Ramos (cell line): ENCODE data around the gene ACTN1.
"Not testable (repeated sequence)": the region's sequence is repeated elsewhere in the genome, so short reads cannot be mapped to it uniquely, and the experiment has no call there.

Experiments
- in situ Hi-C: fragments of 300-500 bp; cut with MboI; formaldehyde crosslinking; loops from one replicate; pipeline ENCODE4 v1.14.3; 2022; ENCODE audit warnings: low sequenced_read_pairs; ENCODE audit not compliant: unreplicated experiment

The ACTN1 gene

DNA sequence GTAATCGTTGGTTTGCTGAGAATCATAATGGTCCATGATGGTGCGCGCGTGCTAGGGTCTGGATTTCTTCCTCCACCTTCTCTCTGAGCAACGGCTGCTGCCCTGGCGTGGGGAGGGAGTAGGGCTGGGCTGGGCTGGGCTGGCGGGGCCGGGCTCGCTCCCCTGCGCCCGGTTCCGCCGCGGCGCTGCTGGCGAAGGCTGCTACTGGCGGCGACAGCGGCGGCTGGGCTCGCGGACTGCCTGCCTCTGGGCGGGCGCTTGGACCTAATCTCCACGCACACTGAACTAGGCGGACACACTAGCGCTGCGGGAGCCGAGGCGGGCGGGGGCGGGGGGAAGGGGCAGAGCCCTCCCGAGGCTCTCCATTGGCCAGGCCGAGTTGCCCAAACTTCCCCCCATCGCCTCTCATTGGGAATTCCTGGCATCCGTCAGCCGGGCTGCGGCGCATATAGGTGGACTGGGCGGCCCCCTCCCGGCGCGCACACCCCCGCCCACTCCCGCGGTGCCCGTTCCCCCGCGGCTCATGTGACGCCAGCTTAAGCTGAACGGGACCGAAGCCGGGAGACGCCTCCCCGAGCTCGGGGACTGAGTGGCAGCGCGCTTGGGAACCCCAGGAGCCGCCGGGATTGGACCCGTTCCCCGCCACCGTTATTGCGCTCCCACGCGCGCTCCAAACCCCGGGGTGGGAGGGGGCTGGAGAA lies at the start of gene ACTN1:
Gene ACTN1 (minus strand): TSS at position 282 of the 701 bp plus-strand sequence. CDS start 246 bp downstream, at position 36.
- in situ Hi-C loops = no loop called here

DNA sequence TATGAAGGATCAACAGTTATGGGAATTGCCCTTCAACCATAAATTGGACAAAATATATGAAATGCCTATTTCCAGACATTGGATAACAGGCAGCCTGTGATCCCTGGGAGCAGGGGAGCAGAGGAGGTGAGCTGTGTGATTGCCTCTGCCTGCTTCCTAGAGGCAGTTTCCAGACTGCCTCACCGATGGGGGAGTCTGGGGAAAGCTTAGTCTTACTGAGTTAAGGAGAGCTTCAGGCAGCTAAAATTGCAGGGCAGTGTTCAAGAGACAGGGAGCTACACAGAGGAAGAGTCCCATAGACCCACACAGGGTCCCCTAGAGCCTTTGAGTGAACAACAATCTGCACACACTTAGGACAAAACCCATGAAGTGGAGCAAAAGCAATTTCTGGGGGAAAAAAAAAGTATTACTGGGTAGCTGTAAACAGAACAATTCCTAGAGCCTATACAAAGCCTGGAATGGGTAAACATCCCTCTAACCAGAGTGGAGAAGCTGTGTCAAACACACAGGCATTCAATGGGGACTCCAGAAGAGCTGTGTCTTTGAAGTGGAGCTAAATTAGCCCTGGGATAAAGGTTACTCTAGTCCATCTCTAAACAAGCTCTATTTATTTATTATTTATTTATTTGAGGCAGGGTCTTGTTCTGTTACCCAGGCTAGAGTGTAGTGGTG lies 48.3 kb upstream of the ACTN1 start:
- in situ Hi-C loops = no loop called here

DNA sequence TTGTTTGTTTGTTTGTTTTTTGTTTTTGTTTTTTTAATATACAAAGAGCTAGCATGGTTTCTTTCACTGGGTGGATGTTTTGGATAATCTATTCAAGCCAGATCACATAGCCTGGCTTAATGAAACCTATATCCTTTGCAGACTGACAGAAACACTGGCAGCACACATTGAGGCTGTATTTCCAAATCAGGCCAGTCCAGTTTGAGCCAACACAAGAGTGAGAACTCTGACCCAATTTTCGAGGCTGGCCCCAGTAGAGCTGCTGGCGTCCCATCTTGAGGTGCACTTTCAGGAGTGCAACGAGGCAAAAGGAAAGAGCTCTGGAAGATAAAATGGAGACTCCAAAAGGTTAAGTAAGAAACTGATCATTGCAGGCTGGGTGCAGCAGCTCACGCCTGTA lies 43.9 kb upstream of the ACTN1 start:
- in situ Hi-C loops = no loop called here

DNA sequence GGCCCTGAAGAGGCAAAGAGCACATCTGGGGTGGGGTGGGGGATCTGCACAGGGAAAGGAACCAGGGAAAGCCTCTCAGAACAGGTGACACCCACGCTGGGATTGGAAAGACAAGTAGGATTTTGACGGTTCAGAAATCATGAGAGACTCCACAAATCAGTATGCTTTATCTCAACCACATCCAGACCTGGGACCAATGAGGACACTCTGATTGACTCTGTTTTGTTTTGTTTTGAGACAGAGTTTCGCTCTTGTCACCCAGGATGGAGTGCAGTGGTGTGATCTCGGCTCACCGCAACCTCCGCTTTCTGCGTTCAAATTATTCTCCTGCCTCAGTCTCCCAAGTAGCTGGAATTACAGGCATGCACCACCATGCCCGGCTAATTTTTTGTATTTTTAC lies 43.0 kb upstream of the ACTN1 start:
- in situ Hi-C loops = not testable (repeated sequence)

DNA sequence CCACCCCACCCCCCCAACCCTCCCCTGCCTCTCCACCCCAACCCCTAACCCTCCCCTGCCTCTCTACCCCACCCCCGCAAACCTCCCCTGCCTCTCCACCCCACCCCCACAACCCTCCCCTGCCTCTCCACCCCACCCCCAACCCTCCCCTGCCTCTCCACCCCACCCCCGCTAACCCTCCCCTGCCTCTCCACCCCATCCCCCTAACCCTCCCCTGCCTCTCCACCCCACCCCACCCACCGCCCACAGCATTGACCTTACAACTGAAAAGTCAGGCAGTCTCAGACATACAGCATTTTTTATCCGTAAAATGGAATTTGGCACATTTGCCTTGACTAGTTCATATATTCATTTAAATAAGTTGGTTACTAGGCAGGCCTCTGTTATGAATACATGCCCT lies 38.6 kb upstream of the ACTN1 start:
- in situ Hi-C loops = no loop called here

DNA sequence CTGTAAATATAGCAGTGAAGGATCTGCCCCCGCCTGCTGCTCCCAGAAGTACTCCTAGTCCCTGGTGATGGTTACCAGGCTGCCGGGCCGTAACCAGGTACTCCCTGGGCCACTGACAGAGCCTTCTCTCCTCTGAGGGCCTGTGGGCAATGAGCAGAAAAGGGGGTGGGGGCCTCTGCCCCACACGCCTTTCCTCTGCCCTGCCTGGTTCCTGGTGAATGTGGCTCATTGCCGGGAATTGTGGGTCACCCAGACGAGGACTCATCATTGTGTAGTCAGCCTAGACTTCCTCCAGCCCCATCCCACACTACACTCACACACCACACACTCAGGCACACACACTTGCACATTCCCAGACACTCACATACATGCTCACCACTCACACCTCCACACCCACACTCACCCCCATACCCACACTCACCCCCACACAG lies 35.7 kb upstream of the ACTN1 start:
- in situ Hi-C loops = no loop called here

DNA sequence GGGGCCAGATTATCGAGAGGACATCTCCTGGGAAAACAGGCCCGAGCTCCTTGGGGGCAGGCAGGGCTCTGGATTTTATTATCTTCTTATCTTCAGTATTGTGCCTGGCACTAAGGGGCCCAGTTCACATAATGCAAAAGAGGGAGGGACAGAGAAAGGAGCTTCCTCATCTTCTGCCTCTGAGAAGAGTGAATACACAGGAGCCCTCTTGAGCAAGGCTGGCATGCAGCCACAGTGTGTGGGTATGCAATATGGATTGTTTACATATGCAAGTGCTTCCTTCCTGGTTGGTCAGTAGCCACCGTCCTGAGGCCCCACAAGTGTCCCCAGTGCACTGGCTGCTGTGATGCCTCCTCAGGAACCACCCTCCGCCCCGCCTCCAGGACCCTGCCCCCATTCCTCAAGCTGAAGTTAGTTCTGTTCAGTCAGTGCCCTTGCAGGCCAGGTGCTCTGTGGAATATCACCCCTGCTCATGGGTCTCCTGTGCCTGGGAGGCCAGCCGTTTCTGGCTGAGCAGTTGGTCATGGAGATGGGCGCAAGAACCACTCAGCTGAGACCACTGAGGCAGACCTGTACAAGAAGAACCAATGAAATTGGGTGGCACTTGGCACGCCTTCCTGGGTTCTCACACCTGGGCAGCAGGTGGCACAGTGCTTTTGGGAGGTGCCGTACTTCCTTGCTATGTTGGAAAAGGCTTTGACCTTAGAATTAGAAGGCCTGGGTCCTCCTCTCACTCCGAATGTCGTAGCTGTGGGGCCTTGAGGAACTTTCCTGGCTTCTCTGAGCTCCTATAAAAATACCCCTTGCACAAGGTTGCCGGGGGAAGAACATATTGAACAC lies 35.1 kb upstream of the ACTN1 start:
- in situ Hi-C loops = no loop called here

DNA sequence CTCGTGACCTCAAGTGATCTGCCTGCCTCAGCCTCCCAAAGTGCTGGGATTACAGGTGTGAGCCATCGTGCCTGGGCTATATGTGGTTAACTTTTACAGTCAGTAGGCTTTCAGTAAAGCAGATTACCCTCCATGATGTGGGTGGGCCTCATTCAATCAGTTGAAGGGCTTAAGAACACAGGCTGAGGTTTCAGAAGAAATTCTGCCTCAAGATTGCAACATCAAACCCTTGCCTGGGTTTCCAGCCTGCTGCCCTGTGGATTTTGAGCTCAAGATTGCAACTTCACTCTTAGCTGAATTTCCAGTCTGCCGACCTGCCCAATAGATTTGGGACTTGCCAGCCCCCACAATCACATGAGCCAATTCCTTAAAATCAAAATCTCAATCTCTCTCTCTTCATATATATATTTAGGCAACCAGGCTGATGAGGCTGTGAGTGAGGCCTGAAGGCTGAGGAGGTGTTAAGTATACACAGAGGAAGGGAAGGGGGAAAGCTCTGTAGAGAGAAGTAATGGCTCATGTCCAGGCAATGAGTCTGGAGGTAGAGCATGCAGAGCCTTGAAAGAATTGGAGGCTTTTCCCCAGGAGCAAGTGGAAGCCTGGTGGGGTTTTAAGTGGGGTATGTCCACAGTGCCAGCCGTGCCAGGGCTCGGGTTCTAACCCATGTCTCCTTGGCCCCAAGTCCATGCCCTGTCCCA lies 33.3 kb upstream of the ACTN1 start:
- in situ Hi-C loops = no loop called here

DNA sequence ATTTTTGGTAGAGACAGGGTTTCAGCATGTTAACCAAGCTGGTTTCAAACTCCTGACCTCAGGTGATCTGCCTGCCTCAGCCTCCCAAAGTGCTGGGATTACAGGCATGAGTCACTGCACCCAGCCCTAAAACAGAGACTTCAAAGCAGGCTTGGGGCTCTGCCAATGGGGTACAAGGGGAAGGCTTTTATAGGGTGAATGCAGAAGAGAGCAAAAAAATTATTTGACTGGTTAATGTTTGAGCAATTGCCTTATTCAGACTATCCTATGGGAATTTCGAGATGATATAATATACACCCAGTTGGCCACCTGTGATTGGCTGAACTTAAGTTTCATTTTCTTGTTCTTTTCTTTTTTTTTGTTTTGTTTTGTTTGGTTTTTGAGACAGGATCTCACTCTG lies 31.5 kb upstream of the ACTN1 start:
- in situ Hi-C loops = no loop called here

DNA sequence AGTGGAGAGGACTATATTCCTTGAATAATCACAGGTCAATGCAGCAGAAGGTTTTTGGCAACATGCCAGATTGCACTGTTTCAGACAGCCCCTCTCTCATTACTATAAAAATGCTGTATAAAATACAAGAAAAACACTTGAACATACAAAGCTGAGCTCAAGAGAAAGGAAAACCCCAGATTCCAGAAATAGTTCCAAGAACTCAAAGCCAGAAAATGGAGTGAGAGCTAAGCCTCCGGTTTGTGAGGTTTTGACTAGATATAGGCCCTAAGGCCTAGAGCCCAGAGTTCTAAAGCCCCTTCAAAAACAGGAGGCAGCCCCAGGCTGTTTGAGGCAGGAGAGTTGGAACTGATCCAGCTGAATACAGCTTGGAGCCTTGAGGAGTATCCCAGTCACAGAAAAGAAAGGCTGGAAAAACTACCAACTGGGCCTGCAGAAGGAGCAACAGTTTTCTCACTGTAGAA lies 29.4 kb upstream of the ACTN1 start:
- in situ Hi-C loops = no loop called here

DNA sequence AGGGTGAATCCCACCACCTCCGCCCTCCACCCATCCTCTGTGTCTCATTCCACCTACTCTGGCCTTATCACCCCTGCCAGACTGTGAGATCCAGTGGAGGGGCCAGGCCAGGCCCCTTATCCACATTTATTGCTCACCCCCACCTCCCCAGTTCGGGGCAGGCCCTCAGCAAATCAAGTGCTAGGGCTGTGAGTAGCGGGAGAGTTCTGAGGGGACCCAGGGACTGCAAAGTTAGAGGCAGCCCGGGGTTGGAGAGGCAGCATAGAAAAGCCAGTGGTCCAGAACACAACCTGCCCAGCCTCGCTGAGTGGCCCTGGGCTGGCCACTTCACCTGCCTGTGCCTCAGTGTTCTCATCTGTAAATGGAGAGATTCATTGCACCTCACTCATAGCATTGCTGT lies 27.2 kb upstream of the ACTN1 start:
- in situ Hi-C loops = no loop called here

DNA sequence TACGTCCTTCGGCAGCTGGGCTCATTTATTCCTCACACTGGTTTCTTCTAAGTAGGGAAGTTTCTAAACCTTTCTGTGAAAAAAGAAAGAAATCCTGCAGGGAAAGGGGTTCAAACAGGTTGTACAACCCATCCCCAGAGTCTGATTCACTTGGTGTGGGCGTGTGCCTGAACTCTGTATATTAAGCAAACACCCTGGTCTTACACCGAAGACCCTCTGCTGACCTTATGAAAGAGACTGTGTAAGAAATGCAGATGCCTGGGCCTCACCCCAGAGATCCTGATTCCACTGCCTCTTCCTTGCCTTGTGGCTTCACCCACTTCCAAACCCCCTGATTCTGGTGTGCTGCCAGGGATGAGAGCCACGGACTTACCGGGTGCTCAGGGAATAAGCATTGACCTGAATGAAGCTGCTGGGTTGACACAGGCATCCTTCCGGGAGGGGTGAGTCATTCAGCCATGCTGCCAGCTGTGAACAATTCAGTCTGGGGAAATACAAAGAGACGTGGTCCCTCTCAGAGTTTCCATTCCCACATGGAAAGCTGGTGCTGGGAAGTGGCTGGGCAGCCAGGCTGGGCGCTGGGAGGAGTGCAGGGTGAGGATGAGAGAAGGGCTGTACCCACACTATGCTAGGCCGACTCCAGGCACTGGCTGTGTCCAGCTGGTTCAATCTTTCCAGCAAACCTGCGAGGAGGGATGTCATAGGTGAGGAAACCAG lies 26.5 kb upstream of the ACTN1 start:
- in situ Hi-C loops = no loop called here

DNA sequence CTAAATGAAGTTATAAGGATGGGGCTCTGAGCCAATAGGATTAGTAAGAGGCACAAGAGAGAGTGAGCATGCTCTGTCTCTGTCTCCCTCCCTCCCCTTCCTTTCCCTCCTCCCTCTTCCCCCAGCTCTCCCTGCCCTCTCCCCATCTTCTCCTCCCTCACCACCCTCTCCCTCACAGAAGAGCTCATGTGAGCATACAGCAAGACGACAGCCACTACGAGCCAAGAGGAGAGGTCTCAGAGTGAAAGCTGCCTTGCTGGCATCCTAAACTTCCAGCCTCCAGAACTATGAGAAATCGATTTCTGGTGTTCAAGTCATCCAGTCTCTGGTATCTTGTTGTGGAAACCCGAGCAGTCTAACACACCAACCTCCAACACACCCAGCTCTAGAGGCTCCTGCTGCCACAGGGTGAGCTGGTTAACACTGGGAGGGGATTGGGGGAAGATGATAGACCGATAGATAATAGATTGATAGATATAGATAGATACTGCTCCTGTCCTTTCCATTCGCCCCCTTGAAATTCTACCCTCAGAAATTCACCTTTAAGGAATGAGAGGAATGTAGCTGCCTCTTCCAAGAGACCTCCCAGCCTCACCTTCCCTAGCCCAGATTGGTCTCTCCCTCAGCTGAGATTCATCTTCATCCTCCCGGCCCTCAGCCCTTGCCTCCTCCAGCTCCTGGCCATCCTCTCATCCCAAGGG lies 25.8 kb upstream of the ACTN1 start:
- in situ Hi-C loops = no loop called here

DNA sequence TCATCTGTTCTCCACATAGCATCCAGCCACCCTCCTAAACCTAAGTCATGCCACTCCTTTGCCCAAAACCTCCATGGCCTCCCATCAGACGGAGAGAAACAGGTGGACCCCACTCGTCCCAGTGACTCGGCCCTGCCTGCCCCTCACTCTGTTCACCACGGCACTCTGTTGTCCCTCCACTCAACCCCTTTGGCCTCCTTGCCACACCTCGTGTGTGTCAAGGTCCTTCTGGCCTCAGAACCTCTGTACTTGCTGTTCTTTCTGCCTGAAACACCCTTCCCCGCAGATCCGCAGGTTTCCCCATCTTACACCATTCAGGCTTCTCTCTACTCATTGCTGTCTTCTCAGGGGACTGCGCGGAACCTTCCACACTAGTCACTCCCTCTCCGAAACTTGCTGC lies 24.5 kb upstream of the ACTN1 start:
- in situ Hi-C loops = no loop called here

DNA sequence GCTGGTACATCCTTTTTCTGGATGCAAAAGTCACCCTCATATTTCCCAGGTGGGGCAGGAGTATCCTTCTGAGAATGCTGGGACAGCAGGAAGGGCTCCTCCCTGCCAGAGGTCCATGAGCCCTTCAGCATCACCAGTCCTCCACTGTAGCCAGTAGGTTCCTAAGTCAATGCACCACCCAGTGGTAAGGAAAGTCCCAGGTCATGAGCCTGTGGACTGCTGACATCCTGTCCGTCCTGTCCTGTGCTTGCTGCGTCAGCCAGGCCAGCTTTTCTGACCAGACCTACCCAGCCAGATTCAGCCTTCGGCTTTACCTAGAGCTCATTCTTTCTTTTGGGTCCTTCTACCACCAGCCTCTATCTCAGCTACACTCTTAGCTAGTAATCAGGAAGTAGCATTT lies 23.0 kb upstream of the ACTN1 start:
- in situ Hi-C loops = no loop called here

DNA sequence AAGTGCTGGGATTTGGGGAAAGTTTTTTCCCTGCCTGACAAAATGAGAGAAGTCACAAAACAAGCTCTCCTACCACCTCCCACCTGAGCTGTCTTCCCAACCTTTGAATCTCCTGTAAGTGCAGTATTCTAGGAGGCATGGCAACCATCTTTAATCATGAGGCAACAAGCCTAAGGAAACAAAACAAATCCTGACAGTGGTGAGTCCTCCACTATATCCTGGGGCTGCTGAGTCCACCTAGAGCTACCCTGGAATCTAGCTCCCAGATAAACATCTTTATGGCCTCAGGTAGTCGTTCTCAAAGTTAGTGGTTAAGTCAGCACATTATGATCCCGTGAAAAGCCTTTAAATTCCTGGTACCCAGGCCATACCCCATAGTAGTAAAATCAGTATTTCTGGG lies 22.3 kb upstream of the ACTN1 start:
- in situ Hi-C loops = no loop called here

DNA sequence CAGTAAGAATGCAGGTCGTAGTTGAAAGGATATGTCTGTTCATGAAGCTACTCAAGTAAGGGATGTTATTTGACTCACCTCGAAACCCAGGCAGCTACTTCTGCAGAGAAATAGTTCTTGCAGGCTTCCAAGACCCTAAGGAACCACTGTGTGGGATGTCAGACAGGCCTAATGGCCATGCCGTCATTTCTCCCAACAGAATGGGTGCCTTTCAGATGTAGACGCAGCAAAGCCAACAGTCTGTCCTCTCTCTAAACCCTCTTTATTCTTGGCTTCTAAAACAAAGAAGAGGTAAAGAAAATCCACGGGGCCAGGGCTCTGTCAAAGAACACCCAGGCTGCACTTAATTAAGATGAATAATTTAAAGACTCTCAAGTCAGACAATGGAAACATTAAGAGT lies 19.0 kb upstream of the ACTN1 start:
- in situ Hi-C loops = no loop called here

DNA sequence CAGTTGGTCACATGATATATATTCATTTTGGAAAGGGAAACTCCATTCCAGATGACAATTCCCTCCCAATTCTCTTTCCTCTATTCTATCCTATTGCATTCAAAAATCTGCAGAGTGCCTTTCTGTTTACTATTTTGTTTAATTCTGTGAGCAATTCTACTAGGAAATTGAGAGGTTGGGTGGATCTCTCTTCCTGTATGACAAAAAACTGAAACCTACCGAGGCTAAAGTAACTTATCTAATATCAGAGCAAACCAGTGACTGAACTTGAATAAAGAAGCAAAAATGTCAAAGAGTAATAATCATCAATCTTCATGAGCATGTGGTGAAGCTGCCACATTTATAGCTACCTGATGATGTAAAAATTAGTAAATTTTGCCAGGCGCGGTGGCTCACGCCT lies 16.6 kb upstream of the ACTN1 start:
- in situ Hi-C loops = no loop called here

DNA sequence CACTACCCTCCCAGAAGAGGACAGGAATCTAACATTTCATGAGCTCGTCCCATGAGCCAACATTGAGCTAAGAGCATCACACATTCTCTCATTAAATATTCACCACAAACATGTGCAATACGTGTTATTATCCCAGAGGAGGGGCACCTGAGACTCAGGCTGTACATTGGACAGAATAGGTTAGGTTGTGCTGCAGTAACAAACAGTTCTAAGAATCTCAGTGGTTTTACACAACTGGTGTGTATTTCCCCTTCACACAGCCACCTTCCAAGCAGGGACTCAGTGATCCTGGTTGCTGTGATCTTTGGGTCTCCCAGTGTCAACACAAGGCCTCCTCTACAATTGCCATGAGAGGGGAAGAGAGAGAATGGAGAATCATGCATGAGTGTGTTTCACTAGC lies 15.0 kb upstream of the ACTN1 start:
- in situ Hi-C loops = no loop called here
